SHP77 treated with DMSO at 0.1 percent for 48 hours (cell line): ENCODE data around the gene MGAT3.
"Not testable (repeated sequence)": the region's sequence is repeated elsewhere in the genome, so short reads cannot be mapped to it uniquely, and the experiment has no call there.

Experiments
- DNase-seq: peaks from one replicate; lab custom pipeline; 2025; lab: John Stamatoyannopoulos, UW

Gene MGAT3, protein sequence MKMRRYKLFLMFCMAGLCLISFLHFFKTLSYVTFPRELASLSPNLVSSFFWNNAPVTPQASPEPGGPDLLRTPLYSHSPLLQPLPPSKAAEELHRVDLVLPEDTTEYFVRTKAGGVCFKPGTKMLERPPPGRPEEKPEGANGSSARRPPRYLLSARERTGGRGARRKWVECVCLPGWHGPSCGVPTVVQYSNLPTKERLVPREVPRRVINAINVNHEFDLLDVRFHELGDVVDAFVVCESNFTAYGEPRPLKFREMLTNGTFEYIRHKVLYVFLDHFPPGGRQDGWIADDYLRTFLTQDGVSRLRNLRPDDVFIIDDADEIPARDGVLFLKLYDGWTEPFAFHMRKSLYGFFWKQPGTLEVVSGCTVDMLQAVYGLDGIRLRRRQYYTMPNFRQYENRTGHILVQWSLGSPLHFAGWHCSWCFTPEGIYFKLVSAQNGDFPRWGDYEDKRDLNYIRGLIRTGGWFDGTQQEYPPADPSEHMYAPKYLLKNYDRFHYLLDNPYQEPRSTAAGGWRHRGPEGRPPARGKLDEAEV

GRCh38 chr22:39456522-39457197 lies at the start of gene MGAT3:
Gene MGAT3 (plus strand): TSS chr22:39457012. CDS start chr22:39487348, 30,336 bp downstream.
- no peak for DNase-seq

GRCh38 chr22:39408173-39408572 lies 48.6 kb upstream of the MGAT3 start:
- no peak for DNase-seq

DNA sequence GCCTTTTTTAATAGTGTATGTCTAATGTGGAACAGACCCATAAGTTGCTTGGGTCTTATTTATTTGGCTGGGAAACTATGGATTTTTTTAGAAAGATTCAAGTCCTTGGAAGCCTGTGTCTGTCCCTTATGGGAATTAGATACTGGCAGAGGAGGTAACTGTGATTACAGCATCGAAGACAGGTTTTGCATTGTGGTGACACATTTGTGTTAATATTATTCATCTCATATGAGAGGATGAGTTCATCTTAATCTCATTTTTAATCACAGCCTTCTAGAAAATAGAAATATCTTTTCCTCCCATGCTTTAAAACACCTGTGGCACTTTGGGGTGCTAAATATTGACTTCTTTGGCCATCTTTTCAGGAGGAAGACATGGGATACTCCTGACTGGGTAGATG lies 48.0 kb upstream of the MGAT3 start:
- DNase-seq: no peak

GRCh38 chr22:39409516-39410029 lies 47.2 kb upstream of the MGAT3 start:
- DNase-seq: no peak

DNA sequence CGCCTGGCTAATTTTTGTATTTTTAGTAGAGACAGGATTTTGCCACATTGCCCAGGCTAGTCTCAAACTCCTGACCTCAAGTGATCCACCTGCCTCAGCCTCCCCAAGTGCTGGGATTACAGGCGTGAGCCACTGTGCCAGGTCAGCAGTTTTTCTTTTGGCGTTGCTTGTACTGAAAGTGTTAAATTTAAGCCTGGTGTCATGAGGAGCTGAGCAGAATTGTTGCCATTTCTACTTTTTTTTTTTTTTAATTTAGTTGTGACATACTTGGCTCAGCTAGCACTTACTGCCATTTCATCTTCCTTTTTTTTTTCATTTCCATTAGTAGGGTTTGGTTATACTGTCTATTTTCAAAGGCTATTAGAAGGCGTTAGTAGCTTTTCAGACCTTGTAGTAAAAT lies 46.5 kb upstream of the MGAT3 start:
- DNase-seq: no peak

DNA sequence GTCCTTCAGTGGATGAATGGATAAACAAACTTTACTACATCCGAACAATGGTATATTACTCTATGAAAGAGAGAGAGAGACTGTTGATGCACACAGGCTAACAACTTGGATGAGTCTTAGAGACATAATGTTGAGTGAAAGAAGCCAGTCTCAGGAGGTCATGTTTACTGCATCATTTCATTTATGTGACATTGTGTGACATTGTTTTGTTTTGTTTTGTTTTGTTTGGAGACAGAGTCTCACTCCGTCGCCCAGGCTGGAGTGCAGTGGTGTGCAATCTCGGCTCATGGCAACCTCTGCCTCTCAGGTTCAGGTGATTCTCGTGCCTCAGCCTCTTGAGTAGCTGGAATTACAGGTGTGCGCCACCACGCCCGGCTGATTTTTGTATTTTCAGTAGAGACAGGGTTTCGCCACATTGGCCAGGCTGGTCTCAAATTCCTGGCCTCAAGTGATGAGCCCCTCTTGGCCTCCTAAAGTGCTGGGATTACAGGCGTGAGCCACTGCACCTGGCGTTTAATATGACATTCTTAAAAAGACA lies 44.9 kb upstream of the MGAT3 start:
- DNase-seq: not testable (repeated sequence)

DNA sequence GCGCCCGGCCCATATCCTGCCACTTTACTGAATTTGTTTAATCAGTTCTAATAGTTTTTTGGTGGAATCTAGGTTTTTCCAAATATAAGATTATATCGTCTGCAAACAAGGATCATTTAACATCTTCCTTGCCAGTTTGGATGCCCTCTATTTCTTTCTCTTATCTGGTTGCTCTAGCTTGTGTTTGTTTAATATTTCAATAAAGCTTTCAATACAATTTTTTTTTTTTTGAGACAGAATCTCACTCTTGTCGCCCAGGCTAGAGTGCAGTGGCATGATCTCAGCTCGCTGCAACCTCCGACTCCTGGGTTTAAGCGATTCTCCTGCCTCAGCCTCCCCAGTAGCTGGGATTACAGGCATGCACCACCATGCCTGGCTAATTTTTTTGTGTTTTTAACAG lies 43.6 kb upstream of the MGAT3 start:
- not testable (repeated sequence) for DNase-seq

GRCh38 chr22:39414377-39414776 lies 42.4 kb upstream of the MGAT3 start:
- DNase-seq: no peak

DNA sequence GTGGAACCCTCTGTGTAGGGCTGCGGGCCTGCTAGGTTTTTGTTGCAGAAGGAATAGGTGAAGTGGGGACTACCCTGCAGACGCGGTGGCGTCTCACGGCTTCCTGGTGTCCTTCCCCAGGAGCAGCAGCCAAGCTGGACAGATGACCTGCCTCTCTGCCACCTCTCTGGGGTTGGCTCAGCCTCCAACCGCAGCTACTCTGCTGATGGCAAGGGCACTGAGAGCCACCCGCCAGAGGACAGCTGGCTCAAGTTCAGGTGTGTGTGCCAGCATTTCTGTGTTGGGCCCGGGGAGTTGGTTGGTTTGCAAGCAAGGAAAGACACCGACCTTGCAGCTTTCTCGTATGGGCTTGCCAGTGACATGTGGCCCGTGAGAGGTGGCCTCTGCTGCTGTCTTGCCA lies 41.9 kb upstream of the MGAT3 start:
- no peak for DNase-seq

DNA sequence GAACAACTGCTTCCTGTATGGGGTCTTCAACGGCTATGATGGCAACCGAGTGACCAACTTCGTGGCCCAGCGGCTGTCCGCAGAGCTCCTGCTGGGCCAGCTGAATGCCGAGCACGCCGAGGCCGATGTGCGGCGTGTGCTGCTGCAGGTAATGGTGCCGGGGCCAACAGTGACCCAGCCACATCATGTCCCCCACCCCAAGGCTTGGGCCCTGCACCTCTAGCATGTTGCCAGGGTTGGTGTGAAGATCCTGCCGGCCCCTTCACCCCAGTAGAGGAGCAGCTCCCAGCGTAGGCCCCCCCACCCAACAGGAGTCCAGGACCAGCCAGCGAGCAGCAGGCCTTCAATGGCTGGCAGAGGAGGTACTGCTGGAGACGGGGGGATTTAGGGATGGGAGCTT lies 41.3 kb upstream of the MGAT3 start:
- DNase-seq: no peak

GRCh38 chr22:39416319-39416718 lies 40.5 kb upstream of the MGAT3 start:
- DNase-seq: no peak

GRCh38 chr22:39417641-39418040 lies 39.2 kb upstream of the MGAT3 start:
- no peak for DNase-seq

- DNase-seq: no peak
Measured at GRCh38 chr22:39418696-39419095, 38.1 kb upstream of the MGAT3 start.

DNA sequence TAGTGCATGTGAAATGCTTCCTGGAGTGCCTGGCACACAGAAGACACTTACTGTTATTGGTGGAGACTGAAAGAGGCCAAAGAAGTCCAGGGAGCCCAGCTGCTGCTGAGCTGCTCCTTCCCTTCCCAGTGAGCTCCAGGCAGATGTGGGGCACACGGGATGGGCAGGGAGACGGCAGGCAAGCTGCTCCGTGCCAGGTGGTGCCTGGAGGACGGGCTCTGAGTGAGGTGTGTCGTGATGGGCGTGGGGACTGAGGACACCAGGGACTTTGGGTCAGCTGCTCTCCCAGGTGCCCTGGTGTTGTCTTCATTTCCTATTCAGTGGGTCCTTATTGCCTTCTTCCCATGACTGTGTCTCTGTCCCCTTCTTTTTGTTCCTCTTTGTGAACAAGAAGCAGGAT lies 37.7 kb upstream of the MGAT3 start:
- no peak for DNase-seq

GRCh38 chr22:39419911-39420310 lies 36.9 kb upstream of the MGAT3 start:
- DNase-seq: no peak

DNA sequence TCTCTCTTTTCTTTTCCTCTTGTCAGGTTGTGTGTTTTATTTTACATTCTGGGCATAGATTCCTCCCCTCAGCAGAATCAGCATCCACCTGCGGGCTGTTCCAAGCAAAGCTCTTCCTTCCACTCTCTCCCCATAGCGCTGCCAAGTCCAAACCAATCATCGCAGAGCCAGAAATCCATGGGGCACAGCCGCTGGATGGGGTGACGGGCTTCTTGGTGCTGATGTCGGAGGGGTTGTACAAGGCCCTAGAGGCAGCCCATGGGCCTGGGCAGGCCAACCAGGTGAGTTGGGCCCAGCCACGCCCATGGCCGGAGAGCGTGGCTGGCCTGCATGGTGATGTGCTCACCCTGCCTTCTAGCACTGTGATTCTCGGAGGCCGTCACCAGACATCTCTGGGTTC lies 35.1 kb upstream of the MGAT3 start:
- DNase-seq: no peak

DNA sequence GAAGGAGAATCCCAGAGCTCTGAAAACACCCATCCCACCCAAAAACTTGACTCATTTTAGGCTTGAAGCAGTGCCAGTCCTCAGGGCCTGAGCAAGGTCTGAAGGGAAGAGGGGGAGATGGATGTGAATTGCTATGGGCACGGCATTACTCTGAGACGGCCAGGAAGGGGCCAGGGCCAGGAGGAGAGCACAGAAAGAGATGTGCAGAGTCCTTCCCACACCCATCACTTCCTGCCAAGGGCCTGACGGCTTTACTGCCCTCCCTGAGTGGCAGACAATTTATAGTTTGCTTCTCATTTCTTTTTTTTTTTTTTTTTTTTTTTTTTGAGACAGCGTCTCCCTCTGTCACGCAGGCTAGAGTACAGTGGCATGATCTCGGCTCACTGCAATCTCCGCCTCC lies 34.7 kb upstream of the MGAT3 start:
- no peak for DNase-seq

DNA sequence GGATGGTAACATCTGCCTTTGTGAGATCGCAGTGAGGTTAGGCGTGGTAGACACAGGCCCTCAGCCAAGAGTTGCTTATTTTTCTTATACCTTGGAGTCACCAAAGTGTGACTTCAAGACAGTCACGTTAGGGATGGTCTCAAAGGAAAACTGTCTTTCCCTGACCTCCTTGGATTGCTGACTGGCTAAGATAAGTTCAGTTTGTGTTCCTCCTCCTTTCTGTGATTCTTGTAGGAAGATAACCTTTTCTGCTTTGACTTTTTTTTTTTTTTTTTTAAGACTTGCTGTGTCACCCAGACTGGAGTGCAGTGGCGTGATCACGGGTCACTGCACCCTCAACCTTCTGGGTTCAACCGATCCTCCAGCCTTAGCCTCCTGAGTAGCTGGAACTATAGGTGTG lies 34.1 kb upstream of the MGAT3 start:
- no peak for DNase-seq

GRCh38 chr22:39423976-39424375 lies 32.8 kb upstream of the MGAT3 start:
- no peak for DNase-seq

GRCh38 chr22:39426380-39427043 lies 30.3 kb upstream of the MGAT3 start:
- no peak for DNase-seq

DNA sequence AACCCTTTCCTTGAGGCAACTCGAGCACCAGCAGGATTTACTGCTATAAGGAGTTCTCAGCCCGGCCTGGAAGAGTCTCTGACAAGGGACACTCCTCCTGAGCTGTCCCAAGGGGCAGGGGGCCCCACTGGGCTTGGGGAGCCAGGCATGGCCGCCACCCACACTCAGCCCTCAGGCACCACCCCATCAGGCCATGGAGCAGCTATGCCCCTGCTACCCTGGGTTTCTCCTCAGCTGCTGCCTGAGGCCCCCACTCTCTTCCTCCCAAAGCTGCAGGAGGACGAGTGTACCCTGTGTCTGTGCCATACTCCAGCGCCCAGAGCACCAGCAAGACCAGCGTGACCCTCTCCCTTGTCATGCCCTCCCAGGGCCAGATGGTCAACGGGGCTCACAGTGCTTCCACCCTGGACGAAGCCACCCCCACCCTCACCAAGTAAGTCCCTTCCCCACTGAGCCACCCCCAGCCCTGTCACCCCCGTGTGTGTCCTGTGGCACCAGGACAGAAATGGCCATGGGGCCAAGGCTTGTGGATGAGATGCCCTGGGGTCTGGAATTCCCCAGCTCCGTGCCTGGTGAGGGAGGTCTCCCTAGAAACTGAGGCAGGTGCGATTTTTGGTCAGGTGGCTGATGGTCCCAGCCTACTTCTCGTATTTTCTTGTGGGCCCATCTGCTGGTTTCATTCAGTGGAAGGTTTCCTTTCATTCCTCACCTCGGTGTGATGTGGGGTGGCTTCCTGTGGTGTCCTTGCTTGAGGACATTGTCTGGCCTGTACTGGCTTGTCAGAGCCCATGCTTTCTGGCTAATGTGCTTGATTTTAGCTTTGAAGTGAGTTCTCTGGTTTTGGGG lies 28.8 kb upstream of the MGAT3 start:
- no peak for DNase-seq
